ENCODE measurements around the gene HOXA3. TPM values are rescaled to one million over a fixed set of nuclear protein-coding genes. Genes with fewer than 3 reads are reported as not detected.
A peak's percentile ranks its signal among the peaks of the same experiment; 100 is the strongest.

Gene HOXA3
- total RNA-seq, 3 donors from 2014 or later, result 4.5 to 6.4 (median 4.6) TPM

GRCh38 chr7:27153526-27153925, 1.1 kb upstream of the HOXA3 start:
- Histone ChIP-seq H3K36me3 (no peaks in the 10 kb centered on the region), H3K9me3 (no peaks in the 10 kb centered on the region), H3K27me3 (peaks cover 7 to 39% of the 10 kb centered on the region in 2 donors), H3K4me1 (peaks cover 5 to 9% of the 10 kb centered on the region in 2 donors), H3K4me3 (no peak overlapping the region), H3K27ac (peak overlapping the region; percentile 95 to 96)
- peak in 1 of 2 donors; percentile 16 for DNase-seq (ENCODE audit: low spot score in 2 of 2)
- TF ChIP-seq, protein P1, sequence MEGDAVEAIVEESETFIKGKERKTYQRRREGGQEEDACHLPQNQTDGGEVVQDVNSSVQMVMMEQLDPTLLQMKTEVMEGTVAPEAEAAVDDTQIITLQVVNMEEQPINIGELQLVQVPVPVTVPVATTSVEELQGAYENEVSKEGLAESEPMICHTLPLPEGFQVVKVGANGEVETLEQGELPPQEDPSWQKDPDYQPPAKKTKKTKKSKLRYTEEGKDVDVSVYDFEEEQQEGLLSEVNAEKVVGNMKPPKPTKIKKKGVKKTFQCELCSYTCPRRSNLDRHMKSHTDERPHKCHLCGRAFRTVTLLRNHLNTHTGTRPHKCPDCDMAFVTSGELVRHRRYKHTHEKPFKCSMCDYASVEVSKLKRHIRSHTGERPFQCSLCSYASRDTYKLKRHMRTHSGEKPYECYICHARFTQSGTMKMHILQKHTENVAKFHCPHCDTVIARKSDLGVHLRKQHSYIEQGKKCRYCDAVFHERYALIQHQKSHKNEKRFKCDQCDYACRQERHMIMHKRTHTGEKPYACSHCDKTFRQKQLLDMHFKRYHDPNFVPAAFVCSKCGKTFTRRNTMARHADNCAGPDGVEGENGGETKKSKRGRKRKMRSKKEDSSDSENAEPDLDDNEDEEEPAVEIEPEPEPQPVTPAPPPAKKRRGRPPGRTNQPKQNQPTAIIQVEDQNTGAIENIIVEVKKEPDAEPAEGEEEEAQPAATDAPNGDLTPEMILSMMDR (IDR thresholded peaks at IDR 0.05), result no peak
- TF ChIP-seq POLR2A (IDR thresholded peaks at IDR 0.05) (no peak), POLR2AphosphoS5 (IDR thresholded peaks at IDR 0.05) (no peak)
- intact Hi-C loops (cut with DNase I; ENCODE audit: low total_unique reads), result loop anchor here (10.0 kb wide), 1 partner anchor 949 kb away; the partner anchor contains the start of genes CBX3 and HNRNPA2B1

GRCh38 chr7:27152816-27153442, 546 bp upstream of the HOXA3 start:
- Histone ChIP-seq H3K4me3 (peak overlapping the region; percentile 68 to 80 (median 75)), H3K36me3 (no peaks in the 10 kb centered on the region), H3K27ac (peak overlapping the region; percentile 95 to 96), H3K4me1 (peaks cover 5 to 9% of the 10 kb centered on the region in 2 donors), H3K27me3 (peaks cover 7 to 45% of the 10 kb centered on the region in 2 donors), H3K9me3 (no peaks in the 10 kb centered on the region)
- peak in 1 of 2 donors; percentile 48 for DNase-seq (ENCODE audit: low spot score in 2 of 2)
- TF ChIP-seq POLR2A (IDR thresholded peaks at IDR 0.05), result no peak
- TF ChIP-seq, protein P1 (IDR thresholded peaks at IDR 0.05), result no peak
- TF ChIP-seq POLR2AphosphoS5 (IDR thresholded peaks at IDR 0.05), result no peak
- intact Hi-C loops (cut with DNase I; ENCODE audit: low total_unique reads), result loop anchor here (10.0 kb wide), 1 partner anchor 948 kb away; the partner anchor contains the start of genes CBX3 and HNRNPA2B1

- Histone ChIP-seq H3K4me1 (peaks cover 5 to 9% of the 10 kb centered on the region in 2 donors), H3K9me3 (no peaks in the 10 kb centered on the region), H3K4me3 (peak overlapping the region; percentile 68 to 80 (median 75)), H3K36me3 (no peaks in the 10 kb centered on the region), H3K27me3 (peaks cover 7 to 56% of the 10 kb centered on the region in 2 donors), H3K27ac (peak overlapping the region; percentile 95 to 96)
- TF ChIP-seq, protein P1 (IDR thresholded peaks at IDR 0.05), result no peak
- TF ChIP-seq POLR2A (IDR thresholded peaks at IDR 0.05) (no peak), POLR2AphosphoS5 (IDR thresholded peaks at IDR 0.05) (no peak)
- intact Hi-C loops (cut with DNase I; ENCODE audit: low total_unique reads), result loop anchor here (10.0 kb wide), 1 partner anchor 947 kb away; the partner anchor contains the start of genes CBX3 and HNRNPA2B1
- peak; percentile 23 to 51 for DNase-seq (ENCODE audit: low spot score in 2 of 2)
These were observed 947 bp downstream of the HOXA3 start for GRCh38 chr7:27151341-27151930.

DNA sequence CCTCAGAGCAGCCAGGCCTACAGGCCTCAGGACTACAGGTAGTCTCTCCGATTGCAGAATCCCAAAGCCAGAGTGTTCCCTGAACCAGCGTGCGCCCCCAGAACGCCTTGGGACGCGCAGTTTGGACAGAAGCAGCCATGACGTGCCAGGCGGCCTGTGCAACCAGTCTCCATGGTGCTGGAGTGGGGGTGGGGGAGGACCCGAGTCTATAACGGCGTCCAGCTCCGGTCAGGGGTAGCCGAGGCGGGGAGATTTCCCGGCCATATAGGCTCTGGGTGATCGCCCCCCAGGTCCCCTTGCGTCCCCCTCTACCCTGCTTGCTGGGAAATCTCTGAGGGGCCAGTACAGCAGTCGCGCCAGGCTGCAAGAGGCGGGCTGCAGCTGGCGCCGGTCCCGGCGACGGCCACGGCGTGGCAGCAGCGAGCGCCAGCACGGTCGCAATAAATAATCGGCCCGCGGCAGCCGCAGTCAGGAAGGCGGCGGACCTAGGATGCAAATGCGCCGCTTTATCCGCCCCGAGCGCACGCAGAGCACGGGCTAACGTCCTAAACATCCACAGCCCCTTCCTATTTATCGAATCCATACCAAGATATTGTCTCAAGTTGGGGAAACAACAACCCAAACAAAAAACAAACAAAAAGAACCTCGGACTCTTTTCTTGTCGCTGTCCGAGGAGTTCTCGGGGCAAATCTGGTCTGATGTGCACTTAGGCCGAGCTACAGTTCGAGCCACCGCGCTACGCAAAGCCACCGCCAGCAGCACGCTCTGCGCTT, 1.6 kb downstream of the HOXA3 start:
- intact Hi-C loops (cut with DNase I; ENCODE audit: low total_unique reads), result loop anchor here (10.0 kb wide), 1 partner anchor 946 kb away; the partner anchor contains the start of genes CBX3 and HNRNPA2B1
- Histone ChIP-seq H3K27ac (peak overlapping the region; percentile 95 to 96), H3K27me3 (peaks cover 4 to 51% of the 10 kb centered on the region in 2 donors), H3K36me3 (no peaks in the 10 kb centered on the region), H3K4me1 (peaks cover 5 to 9% of the 10 kb centered on the region in 2 donors), H3K9me3 (no peaks in the 10 kb centered on the region), H3K4me3 (peak overlapping the region; percentile 68 to 80 (median 75))
- peak; percentile 72 to 73 for DNase-seq (ENCODE audit: low spot score in 2 of 2)
- TF ChIP-seq, protein P1 (IDR thresholded peaks at IDR 0.05), result peak; percentile 61 to 90 (median 64)
- TF ChIP-seq POLR2A (IDR thresholded peaks at IDR 0.05) (peak; percentile 73), POLR2AphosphoS5 (IDR thresholded peaks at IDR 0.05) (peak; percentile 57 to 84 (median 83))

All from breast epithelium (tissue), 4 donors.